Suprapubic skin (tissue), 4 donors: ENCODE measurements around the gene HERPUD1. TPM values are rescaled to one million over a fixed set of nuclear protein-coding genes. Genes with fewer than 3 reads are reported as not detected.

Experiments used
- DNase-seq, 2 donors: peaks; one replicate each; pipeline ENCODE4 v3.0.0-alpha.2; 2019; ENCODE audit warnings: low spot score in 2 of 2
- H3K27ac ChIP-seq: fragments of 200-600 bp; sonication (generic); one replicate; pipeline ENCODE4 v1.5.1; 2019
- H3K27me3 ChIP-seq: fragments of 200-600 bp; sonication (generic); one replicate; pipeline ENCODE4 v1.5.1; 2019
- H3K36me3 ChIP-seq: fragments of 200-600 bp; sonication (generic); one replicate; pipeline ENCODE4 v1.5.1; 2019
- H3K4me1 ChIP-seq: fragments of 200-600 bp; sonication (generic); one replicate; pipeline ENCODE4 v1.5.1; 2019
- H3K4me3 ChIP-seq: fragments of 200-600 bp; sonication (generic); one replicate; pipeline ENCODE4 v1.5.1; 2019; ENCODE audit warnings: mild to moderate bottlenecking
- H3K9me3 ChIP-seq: fragments of 200-600 bp; sonication (generic); one replicate; pipeline ENCODE4 v1.5.1; 2019
- CTCF ChIP-seq, 2 donors: fragments of 200-600 bp in 1 of 2; fragments of 450-650 bp in 1 of 2; sonication (generic) in 1 of 2; IDR thresholded peaks; one replicate each; pipeline ENCODE4 v1.5.1; 2016 to 2019; ENCODE audit warnings: antibody characterized with exemption in 2 of 2, mild to moderate bottlenecking in 1 of 2, moderate library complexity in 1 of 2
- EP300 ChIP-seq: sonication (generic); formaldehyde crosslinking; IDR thresholded peaks from one replicate; pipeline ENCODE4 v1.6.1; 2017; ENCODE audit warnings: antibody characterized with exemption
- POLR2A ChIP-seq, 2 donors: fragments of 450-650 bp; IDR thresholded peaks; one replicate each; pipeline ENCODE4 v1.6.1; 2017; ENCODE audit warnings: antibody characterized with exemption in 2 of 2, mild to moderate bottlenecking in 2 of 2, moderate library complexity in 2 of 2
- POLR2AphosphoS5 ChIP-seq, 3 donors: sonication (generic); formaldehyde crosslinking; IDR thresholded peaks; one replicate each; pipeline ENCODE4 v1.6.1; 2017; ENCODE audit warnings: antibody characterized with exemption in 3 of 3
- WGBS: methylation state at CpG from one replicate; pipeline ENCODE4 v1.1.5; 2018; 5-methylcytosine and 5-hydroxymethylcytosine counted together
- total RNA-seq, 4 donors: library from RNA; depleted of rRNA; stranded (reverse); fragments of >200 nt; gene quantifications; one replicate each; pipeline ENCODE4 v1.1.0, GENCODE V29; 2016

Gene HERPUD1
- total RNA-seq, 4 donors from 2014 or later, result 146 to 246 (median 160) TPM

GRCh38 chr16:56886296-56886695, 45.6 kb upstream of the HERPUD1 start:
- Histone ChIP-seq H3K9me3 (no peaks in the 10 kb centered on the region), H3K4me3 (no peak overlapping the region), H3K27ac (no peak overlapping the region), H3K36me3 (no peaks in the 10 kb centered on the region), H3K4me1 (no peaks in the 10 kb centered on the region), H3K27me3 (no peaks in the 10 kb centered on the region)
- TF ChIP-seq EP300 (no peak), POLR2AphosphoS5 (IDR thresholded peaks at IDR 0.05) (no peak)
- no peak for DNase-seq
- 90% methylated on average over 12 of the region's 12 CpGs for WGBS

- Histone ChIP-seq H3K9me3 (no peaks in the 10 kb centered on the region), H3K27ac (no peak overlapping the region), H3K4me1 (no peaks in the 10 kb centered on the region), H3K4me3 (no peak overlapping the region), H3K36me3 (no peaks in the 10 kb centered on the region), H3K27me3 (no peaks in the 10 kb centered on the region)
- DNase-seq, result no peak
- WGBS, result 86% methylated on average over 8 of the region's 9 CpGs
- TF ChIP-seq EP300 (no peak), CTCF (IDR thresholded peaks at IDR 0.05) (no peak), POLR2A (IDR thresholded peaks at IDR 0.05) (no peak)
Observed at GRCh38 chr16:56886826-56887225, 45.1 kb upstream of the HERPUD1 start.

- H3K4me3 ChIP-seq, result no peak overlapping the region
- no peaks in the 10 kb centered on the region for H3K4me1 ChIP-seq
Observed at GRCh38 chr16:56888806-56889205, 43.1 kb upstream of the HERPUD1 start.

GRCh38 chr16:56889206-56889605, 42.7 kb upstream of the HERPUD1 start:
- WGBS, result 93% methylated on average over 5 of the region's 5 CpGs
- no peak for DNase-seq

More at GRCh38 chr16:56888806-56889205, 43.1 kb upstream of the HERPUD1 start:
- 92% methylated on average over 6 of the region's 7 CpGs for WGBS
- H3K36me3 ChIP-seq, result no peaks in the 10 kb centered on the region
- no peak overlapping the region for H3K27ac ChIP-seq
- no peaks in the 10 kb centered on the region for H3K9me3 ChIP-seq
- no peak for TF ChIP-seq EP300
- TF ChIP-seq POLR2AphosphoS5 (IDR thresholded peaks at IDR 0.05), result no peak
- no peaks in the 10 kb centered on the region for H3K27me3 ChIP-seq
- no peak for DNase-seq

GRCh38 chr16:56891685-56892084, 40.3 kb upstream of the HERPUD1 start:
- no peak overlapping the region for H3K4me3 ChIP-seq
- TF ChIP-seq POLR2A (IDR thresholded peaks at IDR 0.05), result no peak
- H3K9me3 ChIP-seq, result no peaks in the 10 kb centered on the region
- WGBS, result 75% methylated on average over 11 of the region's 11 CpGs
- no peak overlapping the region for H3K27ac ChIP-seq
- no peaks in the 10 kb centered on the region for H3K36me3 ChIP-seq
- DNase-seq, result no peak
- no peaks in the 10 kb centered on the region for H3K27me3 ChIP-seq
- no peaks in the 10 kb centered on the region for H3K4me1 ChIP-seq

More at GRCh38 chr16:56889206-56889605, 42.7 kb upstream of the HERPUD1 start:
- no peak overlapping the region for H3K27ac ChIP-seq
- H3K36me3 ChIP-seq, result no peaks in the 10 kb centered on the region
- H3K4me3 ChIP-seq, result no peak overlapping the region
- H3K27me3 ChIP-seq, result no peaks in the 10 kb centered on the region
- no peak for TF ChIP-seq POLR2AphosphoS5 (IDR thresholded peaks at IDR 0.05)
- no peak for TF ChIP-seq CTCF (IDR thresholded peaks at IDR 0.05)
- TF ChIP-seq POLR2A (IDR thresholded peaks at IDR 0.05), result no peak
- TF ChIP-seq EP300, result no peak
- H3K4me1 ChIP-seq, result no peaks in the 10 kb centered on the region
- H3K9me3 ChIP-seq, result no peaks in the 10 kb centered on the region

GRCh38 chr16:56892705-56893104, 39.2 kb upstream of the HERPUD1 start:
- Histone ChIP-seq H3K4me3 (no peak overlapping the region), H3K27ac (no peak overlapping the region), H3K4me1 (no peaks in the 10 kb centered on the region), H3K9me3 (no peaks in the 10 kb centered on the region), H3K27me3 (no peaks in the 10 kb centered on the region), H3K36me3 (no peaks in the 10 kb centered on the region)
- TF ChIP-seq CTCF (IDR thresholded peaks at IDR 0.05) (no peak), POLR2AphosphoS5 (IDR thresholded peaks at IDR 0.05) (no peak), POLR2A (IDR thresholded peaks at IDR 0.05) (no peak), EP300 (no peak)
- DNase-seq, result no peak
- 81% methylated on average over 4 of the region's 14 CpGs for WGBS

- no peak overlapping the region for H3K4me3 ChIP-seq
- H3K27ac ChIP-seq, result no peak overlapping the region
- no peaks in the 10 kb centered on the region for H3K27me3 ChIP-seq
- H3K9me3 ChIP-seq, result no peaks in the 10 kb centered on the region
- no peaks in the 10 kb centered on the region for H3K36me3 ChIP-seq
- TF ChIP-seq POLR2AphosphoS5 (IDR thresholded peaks at IDR 0.05) (no peak), EP300 (no peak), POLR2A (IDR thresholded peaks at IDR 0.05) (no peak), CTCF (IDR thresholded peaks at IDR 0.05) (no peak)
- DNase-seq, result no peak
- no peaks in the 10 kb centered on the region for H3K4me1 ChIP-seq
- WGBS, result 93% methylated on average over 12 of the region's 12 CpGs
Observed at GRCh38 chr16:56894331-56894917, 37.5 kb upstream of the HERPUD1 start.
